Measurements from ENCODE around the gene DMRTB1.

DNA sequence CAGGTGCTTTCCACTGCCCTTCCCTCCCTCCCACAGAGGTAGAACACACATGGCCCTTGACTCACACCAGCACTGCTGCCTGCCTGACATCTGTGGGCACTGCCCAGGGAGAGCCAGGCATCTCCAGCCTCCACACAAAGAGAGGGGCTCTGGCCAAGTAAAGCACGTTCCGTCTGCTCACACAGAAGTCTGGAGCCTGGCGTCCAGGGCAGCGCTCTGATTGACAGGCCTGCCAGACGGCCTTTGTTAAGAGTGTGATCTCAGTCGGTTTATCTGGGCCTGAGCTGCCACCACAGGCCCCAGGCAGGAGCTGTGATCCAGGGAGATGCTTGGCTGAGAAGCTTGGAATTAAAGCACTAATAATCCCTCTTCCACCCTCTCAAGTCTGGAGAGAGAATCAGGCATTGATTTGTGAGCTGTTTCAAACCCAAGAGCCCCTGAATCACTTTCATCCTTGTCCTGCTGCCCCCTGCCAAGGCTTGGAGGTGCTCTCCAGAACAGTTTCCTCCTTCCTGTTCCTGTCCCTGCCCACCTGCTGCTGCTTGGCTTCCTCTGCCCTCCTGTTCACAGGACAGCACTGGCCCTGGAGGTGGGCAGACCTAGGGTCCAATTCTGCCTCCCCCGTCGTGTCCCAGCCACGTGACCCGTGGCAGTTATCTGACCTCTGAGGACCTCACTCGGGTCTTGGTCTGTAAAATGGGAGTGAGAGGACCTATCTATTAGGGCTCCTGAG lies 3.7 kb downstream of the DMRTB1 start:
- no peak for TF ChIP-seq EZH2 (IDR thresholded peaks at IDR 0.05; ENCODE audit: low read length, missing control alignments)
- TF ChIP-seq, protein P1, sequence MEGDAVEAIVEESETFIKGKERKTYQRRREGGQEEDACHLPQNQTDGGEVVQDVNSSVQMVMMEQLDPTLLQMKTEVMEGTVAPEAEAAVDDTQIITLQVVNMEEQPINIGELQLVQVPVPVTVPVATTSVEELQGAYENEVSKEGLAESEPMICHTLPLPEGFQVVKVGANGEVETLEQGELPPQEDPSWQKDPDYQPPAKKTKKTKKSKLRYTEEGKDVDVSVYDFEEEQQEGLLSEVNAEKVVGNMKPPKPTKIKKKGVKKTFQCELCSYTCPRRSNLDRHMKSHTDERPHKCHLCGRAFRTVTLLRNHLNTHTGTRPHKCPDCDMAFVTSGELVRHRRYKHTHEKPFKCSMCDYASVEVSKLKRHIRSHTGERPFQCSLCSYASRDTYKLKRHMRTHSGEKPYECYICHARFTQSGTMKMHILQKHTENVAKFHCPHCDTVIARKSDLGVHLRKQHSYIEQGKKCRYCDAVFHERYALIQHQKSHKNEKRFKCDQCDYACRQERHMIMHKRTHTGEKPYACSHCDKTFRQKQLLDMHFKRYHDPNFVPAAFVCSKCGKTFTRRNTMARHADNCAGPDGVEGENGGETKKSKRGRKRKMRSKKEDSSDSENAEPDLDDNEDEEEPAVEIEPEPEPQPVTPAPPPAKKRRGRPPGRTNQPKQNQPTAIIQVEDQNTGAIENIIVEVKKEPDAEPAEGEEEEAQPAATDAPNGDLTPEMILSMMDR (conservative IDR thresholded peaks at IDR 0.05 in 1 of 2, IDR thresholded peaks at IDR 0.05 in 1 of 2; ENCODE audit: low read depth in 1 of 2, low read length in 2 of 2): no peak
